Stimulated activated CD8-positive, alpha-beta memory T cell treated with anti-CD3 and anti-CD28 coated beads, Interleukin-4, amount 100 ng/mL, for 1 hour (primary cell): ENCODE data around the gene SORCS2.

Experiments
- DNase-seq, 2 donors: peaks; one replicate each; pipeline ENCODE4 v3.0.0-alpha.2; 2020; ENCODE audit warnings: low read depth in 2 of 2, low spot score in 1 of 2

The SORCS2 gene

DNA sequence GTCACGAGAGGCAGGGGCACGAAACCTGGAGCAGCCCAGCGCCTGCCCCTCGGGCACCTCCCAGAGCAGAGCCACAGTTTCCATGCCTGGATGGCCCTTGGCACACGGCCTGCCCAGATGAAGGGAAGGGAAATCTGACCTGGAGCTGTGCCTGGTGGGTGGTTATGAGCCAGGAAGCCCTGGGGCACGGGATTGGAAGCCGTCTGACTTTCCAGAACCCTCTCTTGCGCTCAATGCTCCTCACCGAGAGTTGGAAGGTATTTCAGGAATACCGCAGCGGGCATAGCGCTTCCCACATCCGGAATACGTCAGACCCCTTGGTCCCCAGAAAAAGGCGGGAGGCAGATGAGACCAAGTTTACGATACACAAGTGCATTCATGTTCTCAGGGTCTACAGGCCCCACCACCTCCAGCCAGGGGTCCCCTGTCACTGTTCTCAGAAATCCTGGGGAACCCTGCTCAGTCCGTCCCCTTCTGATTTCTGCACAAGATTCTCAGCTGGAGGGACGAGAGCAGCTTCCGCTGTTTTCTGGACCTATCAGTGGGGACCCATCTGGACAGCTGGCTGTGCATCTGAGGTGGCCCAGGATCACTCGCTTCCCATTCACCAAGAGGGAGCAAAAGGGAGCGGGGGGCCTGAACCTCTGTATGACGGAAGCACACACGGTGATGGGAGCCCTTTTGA lies 574.5 kb downstream of the SORCS2 start:
- DNase-seq = no peak

GRCh38 chr4:7767526-7767925 lies 575.2 kb downstream of the SORCS2 start:
- DNase-seq = no peak

DNA sequence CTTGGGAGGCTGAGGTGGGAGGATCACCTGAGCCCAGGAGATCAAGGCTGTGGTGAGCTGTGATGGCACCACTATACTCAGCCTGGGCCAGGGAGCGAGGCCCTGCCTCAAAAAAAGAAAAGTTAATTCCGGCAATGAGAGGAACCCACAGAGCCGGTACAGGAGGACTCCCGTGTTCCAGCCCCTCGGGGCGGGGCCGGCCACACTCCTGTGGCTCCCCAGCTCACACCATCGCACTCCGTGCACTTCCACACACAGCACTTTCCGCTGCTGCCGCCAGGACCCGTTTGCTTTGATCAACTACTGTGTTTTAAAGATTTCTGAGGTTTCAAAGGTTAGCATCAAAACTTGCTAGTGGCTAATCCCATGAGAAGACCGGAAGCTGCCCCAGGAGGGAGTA lies 575.6 kb downstream of the SORCS2 start:
- no peak for DNase-seq

GRCh38 chr4:7768736-7769135 lies 576.4 kb downstream of the SORCS2 start:
- no peak for DNase-seq

- DNase-seq = no peak
These were observed 577.3 kb downstream of the SORCS2 start for GRCh38 chr4:7769396-7770223.

- DNase-seq = no peak
These were observed 578.1 kb downstream of the SORCS2 start for GRCh38 chr4:7770224-7771050.

GRCh38 chr4:7771056-7771455 lies 578.7 kb downstream of the SORCS2 start:
- no peak for DNase-seq

- no peak for DNase-seq
These were observed 579.5 kb downstream of the SORCS2 start for GRCh38 chr4:7771541-7772507.

GRCh38 chr4:7772711-7773385 lies 580.5 kb downstream of the SORCS2 start:
- no peak for DNase-seq

GRCh38 chr4:7773401-7774180 lies 581.3 kb downstream of the SORCS2 start:
- DNase-seq = no peak

- no peak for DNase-seq
These were observed 582.3 kb downstream of the SORCS2 start for GRCh38 chr4:7774301-7775294.

DNA sequence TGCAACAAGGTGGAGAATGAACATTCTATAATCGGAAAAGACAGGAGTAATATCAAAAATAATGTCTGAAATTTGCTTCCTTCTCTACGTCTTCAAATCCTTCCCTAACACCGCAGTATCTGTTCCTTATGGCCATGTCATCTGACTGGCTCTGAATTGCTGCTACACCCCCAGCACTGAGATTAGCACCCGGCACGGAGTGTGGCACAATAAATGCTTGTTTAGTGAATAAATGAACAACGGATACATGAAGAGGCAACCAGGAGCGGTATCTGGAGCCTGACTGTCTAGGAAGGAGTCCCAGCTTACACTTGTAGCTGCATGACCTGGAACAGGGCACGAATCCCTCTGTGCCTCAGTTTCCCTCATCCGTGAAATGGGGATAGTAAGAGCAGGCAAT lies 583.1 kb downstream of the SORCS2 start:
- DNase-seq = no peak

DNA sequence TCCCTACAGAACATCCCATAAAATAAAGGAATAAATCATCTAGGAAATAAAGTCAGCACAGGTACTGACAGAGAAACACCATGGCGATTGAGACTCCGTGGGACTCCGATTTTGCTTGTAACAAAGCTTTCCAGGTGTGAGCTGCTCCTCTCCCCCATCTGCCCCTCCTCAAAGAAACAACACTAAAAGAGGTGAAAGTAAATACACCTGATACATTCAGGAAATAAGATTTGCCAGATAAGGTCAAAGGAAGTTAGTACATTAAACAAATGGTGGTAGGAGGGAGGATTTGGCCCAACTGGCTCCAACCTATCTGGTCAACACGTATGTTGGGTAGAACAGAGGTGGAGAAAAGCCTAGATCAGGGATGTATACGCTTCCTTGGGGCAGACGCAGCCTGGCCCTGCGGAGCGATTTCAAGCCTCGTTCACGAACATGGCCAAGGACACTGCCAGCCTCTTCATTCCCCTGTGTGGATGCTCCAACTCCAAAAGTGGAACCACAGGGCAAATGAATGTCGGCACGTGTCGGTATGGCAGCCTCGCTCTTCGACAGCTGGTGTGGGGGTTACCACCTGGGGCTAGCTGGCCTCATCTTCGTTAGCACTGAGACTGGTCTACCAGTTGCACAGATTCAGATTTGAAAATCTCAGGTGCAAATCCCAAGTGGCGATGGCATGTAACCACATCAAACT lies 584.8 kb downstream of the SORCS2 start:
- DNase-seq = no peak

GRCh38 chr4:7777871-7778509 lies 585.7 kb downstream of the SORCS2 start:
- DNase-seq = no peak

- DNase-seq = no peak
These were observed 586.4 kb downstream of the SORCS2 start for GRCh38 chr4:7778510-7779431.

GRCh38 chr4:7779432-7779768 lies 587.1 kb downstream of the SORCS2 start:
- no peak for DNase-seq
